ENCODE results near the gene MKNK1. TPM values are rescaled to one million over a fixed set of nuclear protein-coding genes. Genes with fewer than 3 reads are reported as not detected.

MKNK1 gene
- total RNA-seq, 1 donor from 2014 or later, result 25.1 TPM

DNA sequence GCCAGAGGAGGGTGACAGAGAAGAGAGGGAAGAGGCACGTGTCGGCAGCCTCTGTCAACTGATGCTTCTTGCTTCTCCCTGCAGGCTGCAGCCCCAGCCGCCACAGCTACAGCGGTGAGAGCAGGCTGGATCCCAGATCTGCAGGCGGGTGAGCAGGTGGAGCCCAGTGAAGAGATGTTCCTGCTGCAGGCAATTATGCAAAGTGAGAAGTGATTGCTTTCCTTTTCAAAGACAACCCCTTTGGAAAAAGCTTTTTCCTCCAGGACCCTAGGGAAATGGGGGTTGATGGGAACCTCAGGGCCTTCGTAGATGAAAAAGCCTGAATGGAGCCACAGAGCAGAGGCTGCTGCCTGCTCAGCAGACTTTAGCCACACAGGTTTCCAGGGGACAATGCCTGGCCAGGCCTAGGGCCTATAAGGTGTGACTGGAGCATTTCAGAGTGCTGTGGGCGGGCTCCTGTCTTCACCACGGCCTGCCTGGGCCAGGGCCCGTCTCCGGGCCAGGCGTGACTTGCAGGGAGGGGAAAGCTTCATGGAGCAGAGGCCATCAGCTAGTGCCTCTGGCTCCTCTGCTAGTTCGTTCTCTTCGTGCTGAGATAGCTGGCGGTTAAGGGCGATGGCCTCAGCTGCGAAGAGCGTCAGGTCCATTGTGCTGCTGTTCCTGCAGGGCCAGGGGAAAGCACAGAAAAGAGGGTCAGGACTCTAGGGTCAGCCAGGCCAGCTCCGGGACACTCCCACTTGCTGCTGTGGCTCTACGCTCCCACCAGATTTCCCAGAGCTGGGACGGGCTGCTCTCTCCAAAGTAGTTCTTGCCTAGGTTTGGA is 45.7 kb downstream of the MKNK1 start:
- H3K9me3 Mint-ChIP-seq (ENCODE audit: low read depth), result no peaks in the 10 kb centered on the region
- DNase-seq (ENCODE audit: low spot score), result no peak
- no peaks in the 10 kb centered on the region for H3K4me1 Mint-ChIP-seq (ENCODE audit: low read depth)
- H3K27me3 Mint-ChIP-seq (ENCODE audit: low read depth), result no peaks in the 10 kb centered on the region
- TF ChIP-seq, protein P1, sequence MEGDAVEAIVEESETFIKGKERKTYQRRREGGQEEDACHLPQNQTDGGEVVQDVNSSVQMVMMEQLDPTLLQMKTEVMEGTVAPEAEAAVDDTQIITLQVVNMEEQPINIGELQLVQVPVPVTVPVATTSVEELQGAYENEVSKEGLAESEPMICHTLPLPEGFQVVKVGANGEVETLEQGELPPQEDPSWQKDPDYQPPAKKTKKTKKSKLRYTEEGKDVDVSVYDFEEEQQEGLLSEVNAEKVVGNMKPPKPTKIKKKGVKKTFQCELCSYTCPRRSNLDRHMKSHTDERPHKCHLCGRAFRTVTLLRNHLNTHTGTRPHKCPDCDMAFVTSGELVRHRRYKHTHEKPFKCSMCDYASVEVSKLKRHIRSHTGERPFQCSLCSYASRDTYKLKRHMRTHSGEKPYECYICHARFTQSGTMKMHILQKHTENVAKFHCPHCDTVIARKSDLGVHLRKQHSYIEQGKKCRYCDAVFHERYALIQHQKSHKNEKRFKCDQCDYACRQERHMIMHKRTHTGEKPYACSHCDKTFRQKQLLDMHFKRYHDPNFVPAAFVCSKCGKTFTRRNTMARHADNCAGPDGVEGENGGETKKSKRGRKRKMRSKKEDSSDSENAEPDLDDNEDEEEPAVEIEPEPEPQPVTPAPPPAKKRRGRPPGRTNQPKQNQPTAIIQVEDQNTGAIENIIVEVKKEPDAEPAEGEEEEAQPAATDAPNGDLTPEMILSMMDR (IDR thresholded peaks at IDR 0.05), result no peak
- no peak overlapping the region for H3K27ac Mint-ChIP-seq (ENCODE audit: unreplicated experiment)
- no peak overlapping the region for H3K4me3 Mint-ChIP-seq (ENCODE audit: unreplicated experiment)
- peaks cover 15% of the 10 kb centered on the region for H3K36me3 Mint-ChIP-seq (ENCODE audit: low read depth)

DNA sequence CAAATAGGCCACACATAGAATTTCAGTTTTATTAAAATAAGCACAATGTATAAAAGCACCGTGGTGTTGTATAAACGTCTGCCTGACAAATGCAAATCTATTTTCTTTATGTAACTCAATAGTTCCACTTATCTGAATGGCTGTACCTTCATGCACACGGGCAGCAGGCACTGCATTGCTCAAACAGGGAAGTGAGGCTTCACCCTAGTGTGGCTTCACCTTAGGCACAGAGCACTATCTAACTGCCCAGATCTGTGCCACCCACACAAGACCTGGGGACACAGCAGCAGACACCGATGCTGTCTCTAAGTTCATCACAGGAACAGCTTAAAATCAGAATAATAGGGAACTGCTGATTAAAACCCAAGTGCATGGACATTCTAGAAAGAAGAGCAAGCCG is 46.7 kb downstream of the MKNK1 start:
- TF ChIP-seq, protein P1 (IDR thresholded peaks at IDR 0.05), result no peak

DNA sequence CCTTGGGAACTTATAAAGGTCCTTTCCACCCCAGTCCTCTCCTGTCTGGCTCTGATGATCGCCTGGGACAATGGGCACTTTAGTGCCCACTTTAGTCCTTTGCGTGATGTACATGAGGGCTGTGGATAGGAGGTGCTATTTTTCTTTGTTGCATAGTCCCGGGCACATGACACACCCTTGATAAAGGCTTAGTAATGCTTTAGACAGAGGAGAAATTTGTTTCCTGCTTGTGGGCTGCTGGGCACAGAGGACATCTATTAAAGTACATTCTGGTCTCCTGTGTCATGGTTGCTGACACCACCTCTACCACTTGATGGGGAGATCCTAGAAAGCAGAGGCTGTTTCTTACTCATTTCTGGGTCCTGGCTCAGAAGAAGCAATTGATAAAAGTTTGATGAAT is 47.2 kb downstream of the MKNK1 start:
- Mint-ChIP-seq H3K36me3 (ENCODE audit: low read depth) (peaks cover 9% of the 10 kb centered on the region), H3K27ac (ENCODE audit: unreplicated experiment) (no peak overlapping the region), H3K4me3 (ENCODE audit: unreplicated experiment) (no peak overlapping the region), H3K4me1 (ENCODE audit: low read depth) (no peaks in the 10 kb centered on the region), H3K9me3 (ENCODE audit: low read depth) (no peaks in the 10 kb centered on the region), H3K27me3 (ENCODE audit: low read depth) (peaks cover 9% of the 10 kb centered on the region)
- TF ChIP-seq, protein P1 (IDR thresholded peaks at IDR 0.05), result no peak
- no peak for DNase-seq (ENCODE audit: low spot score)

More for the DNA sequence above, 46.7 kb downstream of the MKNK1 start:
- Mint-ChIP-seq H3K4me1 (ENCODE audit: low read depth) (no peaks in the 10 kb centered on the region), H3K27me3 (ENCODE audit: low read depth) (peaks cover 7% of the 10 kb centered on the region), H3K4me3 (ENCODE audit: unreplicated experiment) (no peak overlapping the region), H3K27ac (ENCODE audit: unreplicated experiment) (no peak overlapping the region), H3K9me3 (ENCODE audit: low read depth) (no peaks in the 10 kb centered on the region), H3K36me3 (ENCODE audit: low read depth) (peaks cover 12% of the 10 kb centered on the region)
- DNase-seq (ENCODE audit: low spot score), result no peak

DNA sequence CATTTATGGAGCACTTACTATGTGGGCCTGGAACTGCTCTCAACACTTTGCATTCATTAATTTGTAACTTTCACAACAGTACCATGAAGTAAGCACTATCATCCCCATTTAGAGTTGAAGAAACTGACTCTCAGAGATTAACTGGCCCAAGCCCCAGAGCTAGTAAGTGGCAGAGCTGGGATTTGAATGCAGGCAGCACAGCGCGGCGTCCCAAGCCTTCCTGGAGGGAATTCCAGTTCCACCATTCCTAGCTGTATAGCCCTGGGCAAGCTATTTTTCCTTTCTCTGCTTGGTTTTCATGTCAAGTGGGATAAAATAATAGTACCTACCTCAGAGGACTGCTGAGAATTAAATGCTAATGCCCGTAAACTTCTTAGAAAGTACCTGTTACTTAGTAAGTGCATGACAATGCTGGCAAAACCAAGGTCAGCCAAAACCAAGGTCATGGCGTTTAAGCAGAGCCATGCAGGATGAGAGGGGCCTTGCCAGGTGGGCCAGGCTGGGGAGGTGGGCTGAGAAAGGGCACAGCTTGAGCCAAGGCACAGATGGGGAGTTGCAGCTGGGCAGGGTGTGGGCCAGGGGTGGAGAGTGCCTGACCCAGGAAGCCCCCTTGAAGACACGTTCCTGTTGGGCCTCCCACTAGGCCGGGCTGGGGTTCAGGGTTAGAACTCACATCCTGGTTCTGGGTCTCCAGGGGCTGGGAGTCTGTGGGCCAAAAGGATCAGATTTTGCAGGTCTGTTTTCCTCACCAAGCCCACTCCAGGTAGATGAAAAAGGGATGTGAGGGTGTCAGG is 48.0 kb downstream of the MKNK1 start:
- Mint-ChIP-seq H3K4me1 (ENCODE audit: low read depth) (no peaks in the 10 kb centered on the region), H3K9me3 (ENCODE audit: low read depth) (no peaks in the 10 kb centered on the region), H3K27ac (ENCODE audit: unreplicated experiment) (no peak overlapping the region), H3K4me3 (ENCODE audit: unreplicated experiment) (no peak overlapping the region), H3K36me3 (ENCODE audit: low read depth) (peaks cover 5% of the 10 kb centered on the region), H3K27me3 (ENCODE audit: low read depth) (peaks cover 13% of the 10 kb centered on the region)
- DNase-seq (ENCODE audit: low spot score), result peak; percentile 68
- TF ChIP-seq, protein P1 (IDR thresholded peaks at IDR 0.05), result no peak

DNA sequence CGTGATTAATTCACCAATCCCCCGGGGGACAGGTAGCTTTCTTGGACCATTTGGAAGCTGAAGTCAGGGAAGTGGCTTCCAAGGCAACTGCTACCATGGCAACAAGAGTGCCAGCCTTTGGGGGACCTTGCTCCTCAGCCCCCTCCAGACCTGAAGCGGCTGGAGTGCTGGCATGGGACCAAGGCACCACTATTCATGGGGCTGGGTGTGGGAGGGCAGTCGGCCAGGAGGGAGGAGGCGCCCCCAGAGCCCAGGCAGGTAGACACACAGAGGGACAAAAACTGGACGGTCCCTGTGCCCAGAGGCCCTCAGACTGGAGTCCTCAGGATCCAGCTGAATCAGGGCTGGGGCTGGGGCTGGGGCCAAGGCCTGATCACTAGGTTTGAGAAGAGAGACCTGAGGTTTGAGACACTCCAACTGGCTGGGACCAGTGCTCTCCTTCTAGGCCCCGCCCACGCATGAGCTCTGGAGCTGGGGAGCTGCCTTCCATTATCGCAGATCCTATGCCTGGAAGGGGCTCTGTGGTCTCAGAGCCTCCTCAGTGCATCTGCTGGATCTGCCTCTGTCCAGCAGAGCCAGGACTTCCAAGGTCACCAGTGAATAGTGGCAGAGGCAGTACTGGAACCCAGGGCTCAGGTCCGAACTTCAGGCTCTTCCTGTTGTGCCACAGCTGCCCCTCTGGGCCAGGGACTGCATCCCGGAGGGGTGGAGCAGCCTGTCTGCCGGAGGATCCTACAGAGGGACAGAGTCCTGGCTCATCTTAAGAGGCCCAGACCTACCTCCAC is 49.3 kb downstream of the MKNK1 start:
- peaks cover 5% of the 10 kb centered on the region for H3K36me3 Mint-ChIP-seq (ENCODE audit: low read depth)
- peaks cover 20% of the 10 kb centered on the region for H3K27me3 Mint-ChIP-seq (ENCODE audit: low read depth)
- DNase-seq (ENCODE audit: low spot score), result peak; percentile 79
- TF ChIP-seq, protein P1 (IDR thresholded peaks at IDR 0.05), result no peak
- H3K4me3 Mint-ChIP-seq (ENCODE audit: unreplicated experiment), result no peak overlapping the region
- no peak overlapping the region for H3K27ac Mint-ChIP-seq (ENCODE audit: unreplicated experiment)
- peaks cover 1% of the 10 kb centered on the region for H3K4me1 Mint-ChIP-seq (ENCODE audit: low read depth)
- H3K9me3 Mint-ChIP-seq (ENCODE audit: low read depth), result no peaks in the 10 kb centered on the region
